Measurements from ENCODE around the gene INSIG2. TPM values are rescaled to one million over a fixed set of nuclear protein-coding genes. Genes with fewer than 3 reads are reported as not detected.

INSIG2 gene
- total RNA-seq, 2 experiments from 2014 or later, result 23.5 to 56.4 TPM

Other genes with a start within 250 kb of the INSIG2 start
- 10 to 100 TPM; 26.2 to 39.5 TPM for gene CCDC93, start 74.4 kb upstream of the INSIG2 start, total RNA-seq

All from activated CD4-positive, alpha-beta T cell treated with anti-CD3 and anti-CD28 coated beads for 36 hours (primary cell).